GM12891 (cell line): Measurements from ENCODE around the gene MDM2.
A peak's percentile ranks its signal among the peaks of the same experiment; 100 is the strongest.
"Not testable (repeated sequence)": the region's sequence is repeated elsewhere in the genome, so short reads cannot be mapped to it uniquely, and the experiment has no call there.

Experiments
- DNase-seq: peaks from one replicate; pipeline ENCODE4 v3.0.0; 2011; ENCODE audit warnings: low spot score; ENCODE audit not compliant: insufficient read length
- FAIRE-seq: peaks from 2 replicates; lab custom pipeline; 2011; peaks lifted over from hg19 to GRCh38; lab: Jason Lieb, UNC
- PAX5 ChIP-seq: IDR thresholded peaks from 2 replicates; pipeline ENCODE4 v1.6.1; 2011; ENCODE audit warnings: low read length, moderate library complexity, mild to moderate bottlenecking; ENCODE audit not compliant: insufficient read depth, severe bottlenecking
- POLR2A ChIP-seq: IDR thresholded peaks from 2 replicates; pipeline ENCODE4 v1.6.1; 2011; ENCODE audit warnings: low read depth, low read length, control low read depth
- POLR2AphosphoS5 ChIP-seq: IDR thresholded peaks from 2 replicates; pipeline ENCODE4 v1.6.1; 2011; ENCODE audit warnings: low read depth, low read length, control low read depth
- POU2F2 ChIP-seq: IDR thresholded peaks from 2 replicates; pipeline ENCODE4 v1.6.1; 2011; ENCODE audit warnings: low read depth, mild to moderate bottlenecking, control low read depth, low read length, moderate library complexity
- SPI1 ChIP-seq: IDR thresholded peaks from 2 replicates; pipeline ENCODE4 v1.6.1; 2011; ENCODE audit warnings: low read depth, low read length, control low read depth
- TAF1 ChIP-seq: IDR thresholded peaks from 2 replicates; pipeline ENCODE4 v1.6.1; 2011; ENCODE audit warnings: low read depth, low read length, control low read depth

MDM2 gene

DNA sequence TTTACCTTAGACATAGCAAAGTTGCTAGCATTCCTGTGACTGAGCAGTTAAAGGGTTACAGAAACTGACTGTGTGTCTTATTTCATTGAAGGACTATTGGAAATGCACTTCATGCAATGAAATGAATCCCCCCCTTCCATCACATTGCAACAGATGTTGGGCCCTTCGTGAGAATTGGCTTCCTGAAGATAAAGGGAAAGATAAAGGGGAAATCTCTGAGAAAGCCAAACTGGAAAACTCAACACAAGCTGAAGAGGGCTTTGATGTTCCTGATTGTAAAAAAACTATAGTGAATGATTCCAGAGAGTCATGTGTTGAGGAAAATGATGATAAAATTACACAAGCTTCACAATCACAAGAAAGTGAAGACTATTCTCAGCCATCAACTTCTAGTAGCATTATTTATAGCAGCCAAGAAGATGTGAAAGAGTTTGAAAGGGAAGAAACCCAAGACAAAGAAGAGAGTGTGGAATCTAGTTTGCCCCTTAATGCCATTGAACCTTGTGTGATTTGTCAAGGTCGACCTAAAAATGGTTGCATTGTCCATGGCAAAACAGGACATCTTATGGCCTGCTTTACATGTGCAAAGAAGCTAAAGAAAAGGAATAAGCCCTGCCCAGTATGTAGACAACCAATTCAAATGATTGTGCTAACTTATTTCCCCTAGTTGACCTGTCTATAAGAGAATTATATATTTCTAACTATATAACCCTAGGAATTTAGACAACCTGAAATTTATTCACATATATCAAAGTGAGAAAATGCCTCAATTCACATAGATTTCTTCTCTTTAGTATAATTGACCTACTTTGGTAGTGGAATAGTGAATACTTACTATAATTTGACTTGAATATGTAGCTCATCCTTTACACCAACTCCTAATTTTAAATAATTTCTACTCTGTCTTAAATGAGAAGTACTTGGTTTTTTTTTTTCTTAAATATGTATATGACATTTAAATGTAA, 31.5 kb downstream of the MDM2 start:
- no peak for TF ChIP-seq PAX5
- peak; percentile 85 for TF ChIP-seq POLR2AphosphoS5
- no peak for TF ChIP-seq SPI1
- peak; percentile 73 for TF ChIP-seq POLR2A
- FAIRE-seq (no peak), DNase-seq (no peak)

DNA sequence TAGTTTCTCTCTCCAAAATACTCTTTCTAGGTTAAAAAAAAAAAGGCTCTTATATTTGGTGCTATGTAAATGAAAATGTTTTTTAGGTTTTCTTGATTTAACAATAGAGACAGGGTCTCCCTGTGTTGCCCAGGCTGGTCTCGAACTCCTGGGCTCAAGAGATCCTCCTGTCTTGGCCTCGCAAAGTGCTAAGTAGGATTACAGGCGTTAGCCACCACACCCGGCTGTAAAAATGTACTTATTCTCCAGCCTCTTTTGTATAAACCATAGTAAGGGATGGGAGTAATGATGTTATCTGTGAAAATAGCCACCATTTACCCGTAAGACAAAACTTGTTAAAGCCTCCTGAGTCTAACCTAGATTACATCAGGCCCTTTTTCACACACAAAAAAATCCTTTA, 33.2 kb downstream of the MDM2 start:
- DNase-seq, FAIRE-seq: not testable (repeated sequence)
- TF ChIP-seq POLR2AphosphoS5, result 0 out of 2 replicates have a peak, but pooled peaks have one; percentile 7

DNA sequence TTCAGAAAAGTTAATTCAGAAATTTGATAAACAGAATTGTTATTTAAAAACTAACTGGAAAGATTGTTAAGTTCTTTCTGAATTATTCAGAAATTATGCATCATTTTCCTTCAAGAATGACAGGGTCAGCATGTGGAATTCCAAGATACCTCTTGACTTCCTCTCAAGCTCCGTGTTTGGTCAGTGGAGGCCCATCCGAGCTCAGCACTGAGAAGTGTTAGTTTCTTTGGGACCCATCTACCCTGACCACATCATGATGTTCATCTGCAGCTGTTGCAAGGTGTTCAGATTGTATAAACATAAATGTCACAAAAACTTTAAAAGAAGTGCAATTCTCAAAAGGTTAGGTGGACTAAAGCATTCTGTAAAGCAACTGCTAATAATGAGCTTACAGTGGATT, 33.7 kb downstream of the MDM2 start:
- no peak for DNase-seq
- no peak for TF ChIP-seq PAX5
- TF ChIP-seq SPI1, result no peak
- peak; percentile 82; the same call in 1 of the 2 replicates for TF ChIP-seq POLR2AphosphoS5
- TF ChIP-seq TAF1, result no peak
- 0 out of 2 replicates have a peak, but pooled peaks have one; percentile 71 for TF ChIP-seq POLR2A
- TF ChIP-seq POU2F2, result 0 out of 2 replicates have a peak, but pooled peaks have one; percentile 30
- no peak for FAIRE-seq

DNA sequence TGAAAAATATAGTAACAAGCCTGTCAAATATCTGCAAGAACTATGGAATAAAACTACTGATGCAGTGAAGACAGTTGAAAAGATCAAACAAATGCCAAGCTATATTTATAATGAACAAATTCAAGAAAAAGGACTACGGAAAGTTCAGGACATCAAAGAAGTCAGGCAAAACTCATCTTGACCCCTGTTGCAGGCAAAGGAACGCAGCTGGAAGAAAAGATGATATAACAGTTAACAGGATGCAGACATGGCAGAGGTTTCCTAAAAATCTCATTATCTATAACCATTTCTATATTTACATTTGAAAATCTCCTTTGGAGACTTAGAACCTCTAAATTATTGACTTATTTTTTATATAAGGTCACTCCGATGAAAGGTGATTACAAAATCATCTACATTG, 34.1 kb downstream of the MDM2 start:
- DNase-seq (no peak), FAIRE-seq (no peak)
- TF ChIP-seq TAF1 (no peak), POLR2A (peak; percentile 82), POLR2AphosphoS5 (peak; percentile 83), POU2F2 (no peak), PAX5 (no peak), SPI1 (no peak)

DNA sequence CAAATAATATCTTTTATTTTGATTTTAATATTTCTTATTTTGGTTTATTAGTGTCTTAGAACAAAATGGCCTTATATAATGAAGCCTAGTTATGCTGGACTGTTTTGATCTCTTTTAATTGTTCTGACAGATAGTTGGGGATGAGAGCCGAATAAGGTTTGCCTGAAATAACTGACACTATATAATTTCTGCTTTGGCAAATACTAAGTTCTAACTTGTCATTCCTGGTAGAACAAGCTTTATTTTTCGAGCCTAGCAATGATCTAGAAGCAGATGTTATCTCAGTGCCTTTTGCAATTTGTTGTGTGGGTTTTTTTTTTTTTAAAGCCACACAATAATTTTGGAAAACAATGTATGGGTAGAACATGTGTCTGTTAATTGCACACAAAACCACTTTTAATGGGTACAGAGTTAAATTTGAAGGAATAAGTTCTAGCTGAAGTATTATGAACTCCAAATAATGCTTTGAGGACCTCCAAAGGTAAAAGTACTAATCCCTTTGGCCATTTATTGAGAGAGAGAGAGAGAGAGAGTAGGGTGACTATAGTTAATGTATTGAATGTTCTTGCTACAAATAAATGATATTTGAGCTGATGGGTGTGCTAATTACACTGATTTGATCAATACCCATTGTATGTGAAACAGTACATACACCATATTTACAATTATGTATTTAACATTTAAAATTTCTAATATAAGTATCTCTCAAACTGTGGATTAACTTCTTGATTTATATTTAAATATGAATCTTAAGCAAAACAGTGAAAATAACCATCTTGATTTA, 35.0 kb downstream of the MDM2 start:
- DNase-seq, result no peak
- no peak for FAIRE-seq
- no peak for TF ChIP-seq TAF1
- TF ChIP-seq POLR2AphosphoS5, result peak; percentile 76
- peak; percentile 27; the same call in 1 of the 2 replicates for TF ChIP-seq POLR2A

DNA sequence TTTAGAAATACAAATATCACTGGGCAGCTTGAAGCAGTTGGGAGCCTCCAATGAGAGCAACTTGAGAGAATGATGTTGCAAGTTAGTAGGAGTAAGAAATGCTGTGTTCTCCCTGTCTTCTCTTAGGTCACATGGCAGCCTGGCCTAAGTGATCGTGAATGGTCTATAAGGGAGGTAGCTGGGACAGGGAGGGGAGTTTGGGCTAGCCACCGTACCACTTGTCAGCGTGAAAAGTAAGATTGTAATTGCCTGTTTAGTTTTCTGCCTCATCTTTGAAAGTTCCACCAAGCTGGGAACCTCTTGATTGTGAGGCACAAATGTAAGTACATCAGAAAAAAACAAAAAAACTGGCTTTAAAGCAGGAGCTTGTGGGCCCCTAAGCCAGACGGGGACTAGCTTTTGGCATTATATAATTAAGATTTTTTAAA, 36.4 kb downstream of the MDM2 start:
- FAIRE-seq, result no peak
- DNase-seq, result no peak
- TF ChIP-seq TAF1 (no peak), SPI1 (no peak), POU2F2 (peak; percentile 85), POLR2AphosphoS5 (peak; percentile 97), POLR2A (peak; percentile 94), PAX5 (no peak)

DNA sequence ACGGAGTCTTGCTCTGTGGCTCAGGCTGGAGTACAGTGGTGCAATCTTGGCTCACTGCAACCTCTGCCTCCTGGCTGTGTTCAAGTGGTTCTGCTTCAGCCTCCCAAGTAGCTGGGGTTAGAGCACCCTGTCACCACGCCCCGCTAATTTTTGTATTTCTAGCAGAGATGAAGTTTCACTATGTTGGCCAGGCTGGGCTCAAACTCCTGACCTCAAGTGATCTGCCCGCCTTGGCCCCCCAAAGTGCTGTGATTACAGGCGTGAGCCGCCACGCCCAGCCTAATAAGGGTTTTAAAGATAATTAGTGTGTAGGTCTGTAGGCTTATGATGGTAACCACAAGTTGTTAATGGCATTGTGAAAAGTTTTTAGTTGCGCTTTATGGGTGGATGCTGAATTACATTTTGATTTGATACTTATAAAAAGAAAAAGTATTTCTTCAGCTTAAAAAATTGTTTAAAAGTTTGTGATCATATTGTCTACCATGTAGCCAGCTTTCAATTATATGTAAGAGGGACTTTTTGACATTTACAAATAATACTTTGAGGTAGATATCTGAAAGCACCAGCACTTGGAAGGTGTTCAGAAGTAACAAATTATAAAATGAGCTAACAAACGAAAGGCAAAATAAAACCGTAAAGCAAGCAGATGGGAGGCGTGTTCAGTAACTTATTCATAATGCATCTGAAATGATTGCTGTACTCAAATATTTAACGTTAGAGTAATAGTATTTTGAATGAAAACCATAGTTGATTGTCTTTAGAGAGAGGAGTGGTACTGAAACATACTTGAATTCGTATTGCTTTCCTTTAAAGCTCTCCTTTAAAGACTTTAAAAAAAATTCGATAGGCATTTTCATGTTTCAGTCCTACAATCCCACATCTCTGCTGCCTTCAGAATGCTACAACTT, 37.1 kb downstream of the MDM2 start:
- no peak for TF ChIP-seq SPI1
- TF ChIP-seq POLR2AphosphoS5, result no peak; the same call in none of the 2 replicates
- no peak for TF ChIP-seq TAF1
- TF ChIP-seq POLR2A, result no peak
- no peak for TF ChIP-seq POU2F2
- no peak for TF ChIP-seq PAX5
- no peak for DNase-seq
- no peak for FAIRE-seq

DNA sequence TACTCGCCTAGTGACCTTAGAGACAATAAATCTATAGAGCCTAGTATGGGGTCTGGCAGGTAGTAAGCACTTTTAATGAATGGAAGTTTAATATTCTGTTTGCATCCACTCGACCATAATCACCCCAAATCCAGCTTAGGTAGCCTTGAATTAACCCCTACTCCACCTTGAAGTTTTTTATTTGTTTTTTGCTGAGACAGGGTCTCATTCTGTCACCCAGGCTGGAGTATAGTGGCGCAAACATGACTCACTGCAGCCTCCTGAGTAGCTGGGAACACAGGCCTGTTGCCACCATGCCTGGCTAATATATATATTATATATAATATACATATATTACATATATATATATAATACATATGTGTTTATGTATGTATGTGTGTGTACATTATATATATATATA, 38.8 kb downstream of the MDM2 start:
- no peak for TF ChIP-seq SPI1
- TF ChIP-seq POLR2AphosphoS5, result peak; percentile 15; the same call in 1 of the 2 replicates
- TF ChIP-seq PAX5, result no peak
- 0 out of 2 replicates have a peak, but pooled peaks have one; percentile 57 for TF ChIP-seq POLR2A
- no peak for TF ChIP-seq TAF1
- TF ChIP-seq POU2F2, result no peak
- DNase-seq, result no peak
- no peak for FAIRE-seq

DNA sequence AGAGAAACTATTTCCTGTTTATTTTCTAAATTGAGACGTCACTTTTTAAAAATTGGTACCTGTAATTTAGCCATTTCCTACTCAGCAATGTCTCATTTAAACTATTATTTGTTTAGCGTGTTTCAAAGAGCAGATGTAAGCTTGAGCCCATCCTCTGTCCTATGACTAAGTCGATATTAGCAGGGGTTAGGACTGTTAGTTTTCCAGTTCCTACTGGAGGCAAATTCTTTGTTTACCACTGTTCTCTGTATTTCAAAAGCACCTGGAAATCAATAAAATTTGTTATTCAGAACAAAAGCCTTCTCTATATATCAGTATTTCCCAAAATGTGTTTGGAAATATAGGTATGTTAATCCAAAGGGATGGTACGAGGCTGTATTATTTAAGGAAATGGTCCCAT, 42.4 kb downstream of the MDM2 start:
- TF ChIP-seq POLR2A (no peak), PAX5 (no peak), TAF1 (no peak), SPI1 (no peak), POLR2AphosphoS5 (no peak), POU2F2 (no peak)
- FAIRE-seq (no peak), DNase-seq (no peak)
